Measurements from ENCODE around the gene GOLGA3.

GRCh38 chr12:132818562-132818961 is 10.1 kb downstream of the GOLGA3 start:
- TF ChIP-seq ZNF384 (IDR thresholded peaks at IDR 0.05) (no peak), ELF4 (IDR thresholded peaks at IDR 0.05) (no peak), L3MBTL2 (conservative IDR thresholded peaks at IDR 0.05) (no peak), FOXA1 (IDR thresholded peaks at IDR 0.05) (no peak), SP1 (IDR thresholded peaks at IDR 0.05) (no peak), FOXM1 (IDR thresholded peaks at IDR 0.05; ENCODE audit: borderline replicate concordance) (no peak), CTBP1 (IDR thresholded peaks at IDR 0.05; ENCODE audit: borderline replicate concordance) (no peak), BHLHE40 (IDR thresholded peaks at IDR 0.05; ENCODE audit: borderline replicate concordance) (no peak), FOXK2 (IDR thresholded peaks at IDR 0.05) (no peak)

Measured in HEK293T (cell line).